AG04449 (cell line): Measurements from ENCODE around the gene FOXI1.
"Not testable (repeated sequence)": the region's sequence is repeated elsewhere in the genome, so short reads cannot be mapped to it uniquely, and the experiment has no call there.

Experiments
- CTCF ChIA-PET: fragments of 350-600 bp; formaldehyde crosslinking; extraction: SDS; loops from one replicate; lab custom pipeline; 2021; ENCODE audit warnings: antibody characterized with exemption; lab: Yijun Ruan, JAX
- POLR2A ChIA-PET: fragments of 400-600, 350-600 bp; formaldehyde crosslinking; extraction: SDS; loops from one replicate; lab custom pipeline; 2020; ENCODE audit warnings: antibody characterized with exemption, inconsistent platforms; lab: Yijun Ruan, JAX
- DNase-seq: peaks from one replicate; pipeline ENCODE4 v3.0.0-alpha.2; 2010; ENCODE audit warnings: low read depth, low spot score
- H3K4me3 ChIP-seq: 2 replicates; pipeline ENCODE4 v1.5.1; 2011; ENCODE audit warnings: low read depth, mild to moderate bottlenecking, control low read depth, low read length
- CTCF ChIP-seq: IDR thresholded peaks from one replicate; pipeline ENCODE4 v1.5.1; 2011; ENCODE audit warnings: mild to moderate bottlenecking, moderate library complexity, low read length, control low read depth, inconsistent platforms; ENCODE audit not compliant: insufficient read depth; ENCODE audit errors: missing control alignments

FOXI1 gene

GRCh38 chr5:170081616-170082015 lies 24.1 kb upstream of the FOXI1 start:
- POLR2A ChIA-PET, result no interaction called here
- CTCF ChIA-PET, result interaction anchor here (0.9 kb wide), 1 partner anchor 135 kb away, joined by 3 read pairs; no protein-coding TSS in a partner anchor

GRCh38 chr5:170082701-170083100 lies 23.0 kb upstream of the FOXI1 start:
- ChIA-PET CTCF (interaction anchor here (0.9 to 1.3 kb wide), 2 partner anchors 12 to 18 kb away, joined by 4 to 12 read pairs; no protein-coding TSS in a partner anchor), POLR2A (no interaction called here)
- no peak for DNase-seq
- TF ChIP-seq CTCF, result no peak
- no peak overlapping the region for H3K4me3 ChIP-seq

More at GRCh38 chr5:170081616-170082015, 24.1 kb upstream of the FOXI1 start:
- no peak for TF ChIP-seq CTCF
- no peak overlapping the region for H3K4me3 ChIP-seq
- no peak for DNase-seq

- ChIA-PET CTCF (no interaction called here), POLR2A (no interaction called here)
- no peak overlapping the region for H3K4me3 ChIP-seq
- no peak for DNase-seq
- no peak for TF ChIP-seq CTCF
Measured at GRCh38 chr5:170087168-170087817, 18.4 kb upstream of the FOXI1 start.

- no peak for TF ChIP-seq CTCF
- H3K4me3 ChIP-seq, result no peak overlapping the region
- POLR2A ChIA-PET, result no interaction called here
- DNase-seq, result no peak
- CTCF ChIA-PET, result interaction anchor here (0.7 to 5.4 kb wide), 6 partner anchors 8 to 391 kb away, joined by 3 to 45 read pairs (median 3); no protein-coding TSS in a partner anchor
Measured at GRCh38 chr5:170092455-170093101, 13.1 kb upstream of the FOXI1 start.

GRCh38 chr5:170094329-170094728 lies 11.4 kb upstream of the FOXI1 start:
- CTCF ChIA-PET, result interaction anchor here (3.3 to 5.4 kb wide), 2 partner anchors 23 to 91 kb away, joined by 12 to 45 read pairs; no protein-coding TSS in a partner anchor
- POLR2A ChIA-PET, DNase-seq, H3K4me3 ChIP-seq: not testable (repeated sequence)

- ChIA-PET CTCF (interaction anchor here (0.6 to 5.4 kb wide), 8 partner anchors 12 to 129 kb away, joined by 3 to 45 read pairs (median 3); no protein-coding TSS in a partner anchor), POLR2A (no interaction called here)
- no peak for DNase-seq
- no peak overlapping the region for H3K4me3 ChIP-seq
- no peak for TF ChIP-seq CTCF
Measured at GRCh38 chr5:170095646-170096045, 10.1 kb upstream of the FOXI1 start.
